Measurements from ENCODE around the gene GRID2IP. TPM values are rescaled to one million over a fixed set of nuclear protein-coding genes. Genes with fewer than 3 reads are reported as not detected.

The GRID2IP gene
- total and polyA plus RNA-seq, 10 of the 15 experiments (the other 5 are each of a cell fraction or from before 2014, with no cell fraction given) = not detected

- H3K36me3 ChIP-seq (ENCODE audit: control insufficient read depth in 2 of 2, insufficient read depth in 2 of 2, low read length in 1 of 2) = no peaks in the 10 kb centered on the region
- no peak overlapping the region for H3K9ac ChIP-seq (ENCODE audit: control insufficient read depth, insufficient read depth, low read length)
- H3K4me2 ChIP-seq (ENCODE audit: control insufficient read depth, insufficient read depth) = no peak overlapping the region
- TF ChIP-seq RBBP5 (conservative IDR thresholded peaks at IDR 0.05) (no peak), LARP7 (IDR thresholded peaks at IDR 0.05) (no peak), SUPT20H (IDR thresholded peaks at IDR 0.05; ENCODE audit: borderline replicate concordance, control insufficient read depth, low read depth, low read length) (no peak), CEBPZ (IDR thresholded peaks at IDR 0.05; ENCODE audit: low read depth, low read length) (no peak), HDAC2 (IDR thresholded peaks at IDR 0.05) (no peak), IKZF2 (IDR thresholded peaks at IDR 0.05) (no peak), USF2 (IDR thresholded peaks at IDR 0.05; ENCODE audit: borderline replicate concordance, low read depth, low read length) (no peak), MEF2B (IDR thresholded peaks at IDR 0.05; ENCODE audit: partially characterized antibody, poor library complexity, severe bottlenecking) (no peak), BMI1 (IDR thresholded peaks at IDR 0.05; ENCODE audit: borderline replicate concordance) (no peak), RFX5 (IDR thresholded peaks at IDR 0.05; ENCODE audit: low read depth, low read length) (no peak), ZZZ3 (IDR thresholded peaks at IDR 0.05; ENCODE audit: control insufficient read depth, insufficient read length, low read depth) (no peak), CTCF (IDR thresholded peaks at IDR 0.05 in 2 of 3, conservative IDR thresholded peaks at IDR 0.05 in 1 of 3; ENCODE audit: control insufficient read depth in 2 of 3, extremely low read depth in 1 of 3, insufficient read depth in 1 of 3, low read depth in 3 of 3, low read length in 3 of 3) (no peak), CREM (IDR thresholded peaks at IDR 0.05; ENCODE audit: low read depth) (no peak), SPI1 (IDR thresholded peaks at IDR 0.05; ENCODE audit: borderline replicate concordance, insufficient read depth, low read depth, low read length) (no peak), GABPA (IDR thresholded peaks at IDR 0.05; ENCODE audit: low read depth) (no peak), MAX (IDR thresholded peaks at IDR 0.05; ENCODE audit: low read depth, low read length) (no peak), WRNIP1 (IDR thresholded peaks at IDR 0.05; ENCODE audit: borderline replicate concordance, low read depth, low read length) (no peak), CHD1 (IDR thresholded peaks at IDR 0.05; ENCODE audit: low read depth, low read length) (no peak), SMC3 (IDR thresholded peaks at IDR 0.05; ENCODE audit: borderline replicate concordance, low read length) (no peak)
- H2AFZ ChIP-seq (ENCODE audit: control insufficient read depth, low read depth, low read length) = no peak overlapping the region
- H4K20me1 ChIP-seq (ENCODE audit: control insufficient read depth, insufficient read depth) = no peaks in the 10 kb centered on the region
- DNase-seq (ENCODE audit: low read depth, low spot score) = no peak
- WGBS (ENCODE audit: insufficient coverage, insufficient replicate concordance, low lambda C conversion rate, missing lambda C conversion rate) = 59% methylated on average over 18 of the region's 24 CpGs
- ChIA-PET CTCF (no interaction called here), POLR2A (no interaction called here), SMC1A (ENCODE audit: uncharacterized antibody, unreplicated experiment) (no interaction called here), RAD21 (ENCODE audit: unreplicated experiment) (no interaction called here)
- no peaks in the 10 kb centered on the region for H3K27me3 ChIP-seq (replicated peaks in 1 of 2; ENCODE audit: control insufficient read depth in 2 of 2, insufficient read depth in 2 of 2, low read length in 1 of 2)
- in situ Hi-C loops (cut with MboI) = no loop called here
- no peak for FAIRE-seq
- intact Hi-C loops (cut with micrococcal nuclease; ENCODE audit: unreplicated experiment) = no loop called here
- ATAC-seq = no peak
- H3K79me2 ChIP-seq (ENCODE audit: control insufficient read depth, insufficient read depth, low read length) = no peaks in the 10 kb centered on the region
- H3K4me3 ChIP-seq = no peak overlapping the region
- peaks cover 3% of the 10 kb centered on the region; the same call in 1 of the 2 replicates for H3K4me1 ChIP-seq (ENCODE audit: control insufficient read depth, insufficient read depth, low read length)
- BruUV-seq (replicated peaks) = no TSS peak
- H3K9me3 ChIP-seq (replicated peaks; ENCODE audit: control insufficient read depth, insufficient read depth, low read length) = no peaks in the 10 kb centered on the region
- no peak overlapping the region for H3K27ac ChIP-seq (ENCODE audit: control insufficient read depth, insufficient read depth)
These were observed 42.3 kb downstream of the GRID2IP start for GRCh38 chr7:6508950-6509349.

All from GM12878 (cell line).